Calu3 (cell line): ENCODE data around the gene PRKN. TPM values are rescaled to one million over a fixed set of nuclear protein-coding genes. Genes with fewer than 3 reads are reported as not detected.

Experiments
- BruUV-seq: library from RNA; stranded (reverse); fragments of 400-500 nt; replicated peaks from 2 replicates; lab custom pipeline; 2021; lab: Mats Ljungman, UMichigan
- CTCF ChIA-PET: fragments of 300-600 bp; sonication (Branson Sonifier 250); formaldehyde crosslinking; loops from one replicate; lab custom pipeline; 2022; ENCODE audit warnings: antibody characterized with exemption; lab: Charles Lee
- DNase-seq: peaks from one replicate; pipeline ENCODE4 v3.0.0; 2022
- H3K27ac Mint-ChIP-seq: one replicate; pipeline ENCODE4 v1.8.0; 2022; ENCODE audit warnings: mixed read lengths; ENCODE audit not compliant: unreplicated experiment
- H3K27me3 Mint-ChIP-seq: one replicate; pipeline ENCODE4 v1.8.0; 2022; ENCODE audit warnings: mixed read lengths; ENCODE audit not compliant: unreplicated experiment
- H3K36me3 Mint-ChIP-seq: one replicate; pipeline ENCODE4 v1.8.0; 2022; ENCODE audit warnings: mild to moderate bottlenecking, moderate library complexity, mixed read lengths; ENCODE audit not compliant: insufficient read depth, unreplicated experiment
- H3K4me1 Mint-ChIP-seq: one replicate; pipeline ENCODE4 v1.8.0; 2022; ENCODE audit warnings: mild to moderate bottlenecking, low read depth, mixed read lengths; ENCODE audit not compliant: unreplicated experiment
- H3K4me3 Mint-ChIP-seq: one replicate; pipeline ENCODE4 v1.8.0; 2022; ENCODE audit warnings: mild to moderate bottlenecking, low read depth, moderate library complexity, mixed read lengths; ENCODE audit not compliant: unreplicated experiment
- H3K9me3 Mint-ChIP-seq: one replicate; pipeline ENCODE4 v1.8.0; 2022; ENCODE audit warnings: low read depth, mixed read lengths; ENCODE audit not compliant: unreplicated experiment
- CTCF ChIP-seq: fragments of 200-600 bp; IDR thresholded peaks from one replicate; pipeline ENCODE4 v1.8.0; 2022; ENCODE audit warnings: antibody characterized with exemption; ENCODE audit not compliant: unreplicated experiment
- intact Hi-C: fragments of 100-400 bp; cut with micrococcal nuclease; formaldehyde crosslinking; loops from one replicate; pipeline ENCODE4 v1.10.0; 2022; ENCODE audit not compliant: unreplicated experiment
- total RNA-seq: library from RNA; stranded (reverse); gene quantifications from 2 replicates; pipeline ENCODE4 v1.2.3, GENCODE V29; 2022

PRKN gene
- total RNA-seq, 1 experiment from 2014 or later = 3.8 TPM

- H3K27me3 Mint-ChIP-seq = no peaks in the 10 kb centered on the region
- H3K9me3 Mint-ChIP-seq = no peaks in the 10 kb centered on the region
- no peaks in the 10 kb centered on the region for H3K4me1 Mint-ChIP-seq
- H3K27ac Mint-ChIP-seq = no peak overlapping the region
- DNase-seq = no peak
- CTCF ChIA-PET = no interaction called here
- TF ChIP-seq CTCF = no peak
- no peak overlapping the region for H3K4me3 Mint-ChIP-seq
- intact Hi-C loops = loop anchor here (5.0 kb wide), 1 partner anchor 51 kb away; no protein-coding TSS in a partner anchor
- no peaks in the 10 kb centered on the region for H3K36me3 Mint-ChIP-seq
- no TSS peak for BruUV-seq
Observed at GRCh38 chr6:161368514-161368913, 1359.1 kb downstream of the PRKN start.

DNA sequence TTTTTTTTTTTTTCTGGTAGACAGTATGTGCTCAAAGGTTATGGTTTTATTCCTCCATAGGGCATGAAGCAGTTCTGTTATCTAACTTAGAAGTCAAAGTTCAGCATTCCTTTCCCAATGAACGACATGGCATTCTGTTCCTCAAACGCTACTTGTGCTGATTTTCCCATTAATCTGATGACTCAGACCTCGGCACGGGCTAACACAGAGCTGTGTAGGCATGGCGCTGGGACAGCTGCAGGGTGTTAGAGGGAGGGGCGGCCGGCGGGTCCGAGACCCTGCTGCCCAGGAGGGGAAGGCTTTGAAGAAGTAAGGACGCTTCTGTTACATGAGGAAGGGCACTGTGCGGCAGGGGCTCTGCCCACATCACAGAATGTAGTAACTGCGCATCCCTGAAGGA is 1360.1 kb downstream of the PRKN start:
- Mint-ChIP-seq H3K4me1 (no peaks in the 10 kb centered on the region), H3K36me3 (no peaks in the 10 kb centered on the region), H3K4me3 (no peak overlapping the region), H3K27me3 (no peaks in the 10 kb centered on the region), H3K9me3 (peaks cover 3% of the 10 kb centered on the region), H3K27ac (no peak overlapping the region)
- no peak for DNase-seq
- no TSS peak for BruUV-seq
- CTCF ChIA-PET = no interaction called here
- no peak for TF ChIP-seq CTCF
- intact Hi-C loops = loop anchor here (5.0 kb wide), 1 partner anchor 50 kb away; no protein-coding TSS in a partner anchor

GRCh38 chr6:161366301-161366923 is 1361.2 kb downstream of the PRKN start:
- no peaks in the 10 kb centered on the region for H3K36me3 Mint-ChIP-seq
- intact Hi-C loops = loop anchor here (5.0 kb wide), 1 partner anchor 49 kb away; no protein-coding TSS in a partner anchor
- no peak overlapping the region for H3K27ac Mint-ChIP-seq

GRCh38 chr6:161365633-161366032 is 1361.9 kb downstream of the PRKN start:
- BruUV-seq = no TSS peak
- no peaks in the 10 kb centered on the region for H3K36me3 Mint-ChIP-seq
- no peak overlapping the region for H3K27ac Mint-ChIP-seq
- H3K27me3 Mint-ChIP-seq = no peaks in the 10 kb centered on the region
- intact Hi-C loops = loop anchor here (5.0 kb wide), 1 partner anchor 48 kb away; no protein-coding TSS in a partner anchor
- CTCF ChIA-PET = no interaction called here
- DNase-seq = no peak
- H3K9me3 Mint-ChIP-seq = peaks cover 3% of the 10 kb centered on the region
- no peak for TF ChIP-seq CTCF
- no peak overlapping the region for H3K4me3 Mint-ChIP-seq
- H3K4me1 Mint-ChIP-seq = no peaks in the 10 kb centered on the region

More at GRCh38 chr6:161366301-161366923, 1361.2 kb downstream of the PRKN start:
- Mint-ChIP-seq H3K4me1 (no peaks in the 10 kb centered on the region), H3K9me3 (peaks cover 3% of the 10 kb centered on the region), H3K4me3 (no peak overlapping the region), H3K27me3 (no peaks in the 10 kb centered on the region)
- DNase-seq = no peak
- BruUV-seq = no TSS peak
- CTCF ChIA-PET = no interaction called here
- TF ChIP-seq CTCF = no peak
